T-helper 1 cell treated with Interleukin-12 subunit alpha and Interleukin-12 subunit beta and Interleukin-4 antibody, amounts not matched to agents 30 μg/mL and 1 μg/mL, for 36 hours (primary cell): Measurements from ENCODE around the gene AGPAT2.

Experiments
- H3K27ac Mint-ChIP-seq: one replicate; pipeline ENCODE4 v1.8.0; 2021; ENCODE audit warnings: mild to moderate bottlenecking, mixed read lengths
- H3K27me3 Mint-ChIP-seq: one replicate; pipeline ENCODE4 v1.8.0; 2021; ENCODE audit warnings: low read depth, mixed read lengths
- H3K36me3 Mint-ChIP-seq: one replicate; pipeline ENCODE4 v1.8.0; 2021; ENCODE audit warnings: low read depth, mixed read lengths
- H3K4me1 Mint-ChIP-seq: one replicate; pipeline ENCODE4 v1.8.0; 2021; ENCODE audit warnings: low read depth, mixed read lengths
- H3K4me3 Mint-ChIP-seq: one replicate; pipeline ENCODE4 v1.8.0; 2021; ENCODE audit warnings: mild to moderate bottlenecking, moderate library complexity, mixed read lengths
- H3K9me3 Mint-ChIP-seq: one replicate; pipeline ENCODE4 v1.8.0; 2021; ENCODE audit warnings: mixed read lengths

The AGPAT2 gene

DNA sequence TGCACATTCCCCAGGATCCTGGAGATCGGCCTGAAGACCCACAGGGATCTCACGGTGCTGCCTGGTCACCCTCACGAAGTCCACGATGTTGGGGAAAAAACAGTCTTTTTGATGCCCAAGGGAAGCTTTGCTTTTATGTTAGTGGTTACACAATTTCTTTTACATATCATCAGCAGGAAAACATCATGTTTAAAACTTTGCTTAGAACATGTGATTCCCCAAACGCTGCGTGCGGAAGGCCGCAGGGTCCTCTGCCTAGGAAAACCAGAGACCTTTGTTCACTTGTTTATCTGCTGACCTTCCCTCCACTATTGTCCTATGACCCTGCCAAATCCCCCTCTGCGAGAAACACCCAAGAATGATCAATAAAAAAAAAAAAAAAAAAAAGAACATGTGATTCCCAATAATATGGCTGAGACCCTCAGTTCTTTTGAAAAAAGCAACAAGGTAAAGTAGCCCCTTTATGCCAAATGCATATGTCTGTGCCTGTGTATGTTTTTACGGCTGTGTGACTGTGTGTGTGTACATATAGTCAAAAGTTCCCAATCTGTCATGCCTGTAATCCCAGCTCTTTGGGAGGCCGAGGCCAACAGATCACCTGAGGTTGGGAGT is 11.5 kb upstream of the AGPAT2 start:
- Mint-ChIP-seq H3K36me3 (no peaks in the 10 kb centered on the region), H3K27me3 (peaks cover 21% of the 10 kb centered on the region), H3K4me1 (peaks cover 21% of the 10 kb centered on the region), H3K27ac (no peak overlapping the region), H3K4me3 (peak overlapping the region; percentile 53), H3K9me3 (no peaks in the 10 kb centered on the region)

DNA sequence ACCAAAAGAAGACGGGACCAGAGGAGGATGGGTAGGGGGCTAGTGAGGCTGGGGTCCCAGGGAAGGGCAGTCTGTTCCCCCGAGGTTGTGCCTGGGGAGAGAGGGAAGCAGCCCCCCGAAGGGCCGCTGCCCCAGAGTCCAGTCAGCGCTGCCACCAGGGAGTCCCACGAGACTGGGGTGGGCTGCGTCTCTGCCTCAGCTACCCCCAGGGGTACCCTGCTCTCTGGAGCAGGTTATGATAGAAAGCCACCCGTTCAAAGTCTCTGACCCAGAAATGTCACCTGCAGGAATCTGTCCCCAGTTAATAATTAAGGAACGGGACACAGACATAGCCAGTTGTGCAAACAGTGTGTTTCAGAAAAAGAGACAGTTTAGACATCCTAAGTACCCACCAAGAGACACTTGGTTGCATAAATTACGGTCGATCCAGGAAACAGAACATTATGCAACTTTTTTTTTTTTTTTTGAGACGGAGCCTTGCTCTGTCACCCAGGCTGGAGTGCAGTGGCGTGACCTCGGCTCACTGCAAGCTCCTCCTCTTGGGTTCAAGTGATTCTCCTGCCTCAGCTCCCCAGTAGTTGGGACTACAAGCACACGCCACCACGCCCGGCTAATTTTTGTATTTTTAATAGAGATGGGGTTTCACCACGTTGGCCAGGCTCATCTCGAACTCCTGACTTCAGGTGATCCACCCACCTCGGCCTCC is 10.7 kb upstream of the AGPAT2 start:
- H3K4me1 Mint-ChIP-seq: peaks cover 21% of the 10 kb centered on the region
- no peaks in the 10 kb centered on the region for H3K36me3 Mint-ChIP-seq
- no peak overlapping the region for H3K27ac Mint-ChIP-seq
- peaks cover 21% of the 10 kb centered on the region for H3K27me3 Mint-ChIP-seq
- no peak overlapping the region for H3K4me3 Mint-ChIP-seq
- H3K9me3 Mint-ChIP-seq: no peaks in the 10 kb centered on the region

GRCh38 chr9:136697146-136697820 is 10.0 kb upstream of the AGPAT2 start:
- H3K27me3 Mint-ChIP-seq: peaks cover 20% of the 10 kb centered on the region
- H3K4me3 Mint-ChIP-seq: no peak overlapping the region
- H3K36me3 Mint-ChIP-seq: no peaks in the 10 kb centered on the region
- no peak overlapping the region for H3K27ac Mint-ChIP-seq
- peaks cover 21% of the 10 kb centered on the region for H3K4me1 Mint-ChIP-seq
- no peaks in the 10 kb centered on the region for H3K9me3 Mint-ChIP-seq

DNA sequence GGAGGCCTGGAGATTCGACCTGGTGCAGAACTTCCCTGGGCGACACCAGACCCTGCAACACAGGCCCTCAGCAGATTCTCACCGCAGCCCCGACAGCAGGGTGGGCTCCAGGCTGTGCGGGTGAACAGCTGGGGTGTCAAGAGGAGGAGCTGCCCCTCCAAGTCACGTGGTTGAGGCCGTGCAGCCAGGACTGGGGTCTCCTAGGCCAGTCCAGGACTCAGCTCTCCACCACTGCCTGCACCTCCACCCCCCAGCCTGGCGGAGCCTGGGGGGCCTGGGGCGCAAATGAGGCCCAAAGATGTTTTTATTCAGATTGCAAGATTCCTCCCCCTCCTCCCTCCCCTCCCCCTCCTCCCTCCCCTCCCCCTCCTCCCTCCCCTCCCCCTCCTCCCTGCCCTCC is 9.2 kb upstream of the AGPAT2 start:
- Mint-ChIP-seq H3K4me1 (peaks cover 18% of the 10 kb centered on the region), H3K27ac (no peak overlapping the region), H3K9me3 (no peaks in the 10 kb centered on the region), H3K4me3 (no peak overlapping the region), H3K27me3 (peaks cover 17% of the 10 kb centered on the region), H3K36me3 (no peaks in the 10 kb centered on the region)

GRCh38 chr9:136695955-136696354 is 8.7 kb upstream of the AGPAT2 start:
- no peaks in the 10 kb centered on the region for H3K9me3 Mint-ChIP-seq
- no peak overlapping the region for H3K4me3 Mint-ChIP-seq
- H3K27me3 Mint-ChIP-seq: peaks cover 17% of the 10 kb centered on the region
- peaks cover 13% of the 10 kb centered on the region for H3K4me1 Mint-ChIP-seq
- H3K36me3 Mint-ChIP-seq: no peaks in the 10 kb centered on the region
- no peak overlapping the region for H3K27ac Mint-ChIP-seq

DNA sequence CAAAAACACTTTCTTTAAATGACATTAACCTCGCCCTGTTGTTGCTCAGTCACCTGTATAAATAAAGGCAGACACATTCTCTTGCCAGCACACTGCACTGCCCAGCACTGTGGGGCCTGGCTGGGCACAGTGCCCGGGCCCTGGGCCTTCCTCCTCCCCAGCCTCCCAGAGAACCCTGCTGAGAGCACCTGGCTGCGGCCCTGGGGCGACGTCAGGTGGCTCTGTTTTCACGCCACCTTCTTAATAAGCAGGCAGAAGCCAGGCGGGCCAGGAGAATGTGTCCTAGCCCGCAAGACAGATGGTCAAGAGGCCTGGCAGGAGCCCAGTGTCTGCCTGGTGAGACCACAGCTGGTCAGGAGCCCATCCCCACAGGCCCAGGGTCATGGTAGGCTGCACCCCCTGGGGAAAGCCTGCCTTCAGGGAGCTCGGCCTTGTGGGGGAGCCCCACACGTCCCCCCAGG is 8.2 kb upstream of the AGPAT2 start:
- H3K4me3 Mint-ChIP-seq: no peak overlapping the region
- no peaks in the 10 kb centered on the region for H3K36me3 Mint-ChIP-seq

GRCh38 chr9:136694872-136695247 is 7.6 kb upstream of the AGPAT2 start:
- Mint-ChIP-seq H3K27me3 (peaks cover 14% of the 10 kb centered on the region), H3K36me3 (no peaks in the 10 kb centered on the region), H3K27ac (no peak overlapping the region), H3K4me3 (no peak overlapping the region), H3K9me3 (no peaks in the 10 kb centered on the region), H3K4me1 (peaks cover 8% of the 10 kb centered on the region)

More for the DNA sequence above, 8.2 kb upstream of the AGPAT2 start:
- Mint-ChIP-seq H3K27me3 (peaks cover 17% of the 10 kb centered on the region), H3K9me3 (no peaks in the 10 kb centered on the region), H3K4me1 (peaks cover 12% of the 10 kb centered on the region), H3K27ac (no peak overlapping the region)

GRCh38 chr9:136694163-136694871 is 7.1 kb upstream of the AGPAT2 start:
- Mint-ChIP-seq H3K9me3 (no peaks in the 10 kb centered on the region), H3K36me3 (no peaks in the 10 kb centered on the region), H3K27ac (no peak overlapping the region), H3K4me1 (peaks cover 8% of the 10 kb centered on the region), H3K4me3 (no peak overlapping the region), H3K27me3 (peaks cover 14% of the 10 kb centered on the region)

GRCh38 chr9:136693490-136694162 is 6.4 kb upstream of the AGPAT2 start:
- H3K9me3 Mint-ChIP-seq: no peaks in the 10 kb centered on the region
- H3K4me3 Mint-ChIP-seq: no peak overlapping the region
- peaks cover 7% of the 10 kb centered on the region for H3K4me1 Mint-ChIP-seq
- peaks cover 17% of the 10 kb centered on the region for H3K27me3 Mint-ChIP-seq
- no peak overlapping the region for H3K27ac Mint-ChIP-seq
- no peaks in the 10 kb centered on the region for H3K36me3 Mint-ChIP-seq

GRCh38 chr9:136693135-136693489 is 5.9 kb upstream of the AGPAT2 start:
- peaks cover 6% of the 10 kb centered on the region for H3K4me1 Mint-ChIP-seq
- H3K27me3 Mint-ChIP-seq: peaks cover 14% of the 10 kb centered on the region
- no peaks in the 10 kb centered on the region for H3K36me3 Mint-ChIP-seq
- no peak overlapping the region for H3K4me3 Mint-ChIP-seq
- no peaks in the 10 kb centered on the region for H3K9me3 Mint-ChIP-seq
- no peak overlapping the region for H3K27ac Mint-ChIP-seq

- no peaks in the 10 kb centered on the region for H3K36me3 Mint-ChIP-seq
- H3K4me1 Mint-ChIP-seq: peaks cover 5% of the 10 kb centered on the region
- H3K4me3 Mint-ChIP-seq: no peak overlapping the region
- H3K27me3 Mint-ChIP-seq: peaks cover 12% of the 10 kb centered on the region
- no peaks in the 10 kb centered on the region for H3K9me3 Mint-ChIP-seq
- no peak overlapping the region for H3K27ac Mint-ChIP-seq
Measured at GRCh38 chr9:136692185-136693134, 5.2 kb upstream of the AGPAT2 start.

DNA sequence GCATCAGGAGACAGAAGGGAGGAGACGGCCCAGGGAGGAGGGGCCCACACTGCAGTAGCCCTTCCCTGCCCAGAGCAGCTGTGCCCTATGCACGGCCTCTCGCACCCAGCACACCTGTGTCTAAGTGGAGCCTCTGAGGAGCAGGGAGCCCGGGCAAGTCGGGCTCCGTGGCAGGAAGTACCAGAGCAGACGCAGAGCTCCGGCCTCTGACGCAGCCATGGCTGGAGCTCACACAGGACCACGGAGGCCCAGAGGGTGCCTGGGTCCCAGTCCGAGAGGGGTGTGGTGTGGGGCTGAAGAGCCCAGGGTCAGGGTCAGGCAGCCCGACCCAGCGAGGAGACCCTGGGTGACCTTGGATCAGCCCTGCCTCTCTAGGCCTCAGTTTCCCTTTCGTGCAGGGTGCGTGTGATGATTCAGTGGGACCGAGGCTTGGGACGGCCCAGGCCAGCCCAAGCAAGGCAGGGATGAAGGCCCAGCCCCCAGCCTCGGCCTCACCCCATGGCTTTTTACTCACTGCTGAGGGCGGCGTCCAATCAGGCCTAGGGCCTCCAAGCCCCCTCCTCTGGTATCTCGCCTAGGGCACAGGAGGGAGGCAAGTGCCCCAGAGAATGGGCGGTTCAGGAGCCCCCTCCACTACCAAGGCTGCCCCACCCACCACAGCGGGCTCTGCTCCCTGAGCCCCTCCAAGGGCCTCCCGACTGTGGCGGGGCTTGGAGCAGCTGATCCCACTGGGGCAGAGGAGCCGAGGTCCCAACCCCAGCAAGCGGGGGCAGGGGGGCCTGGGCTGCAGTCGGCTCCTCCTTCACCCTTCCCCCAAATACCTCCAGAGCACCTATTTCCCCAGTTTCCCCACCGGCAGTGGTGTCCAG is 4.3 kb upstream of the AGPAT2 start:
- no peaks in the 10 kb centered on the region for H3K4me1 Mint-ChIP-seq
- H3K4me3 Mint-ChIP-seq: no peak overlapping the region
- no peaks in the 10 kb centered on the region for H3K9me3 Mint-ChIP-seq
- H3K36me3 Mint-ChIP-seq: no peaks in the 10 kb centered on the region
- peaks cover 10% of the 10 kb centered on the region for H3K27me3 Mint-ChIP-seq
- no peak overlapping the region for H3K27ac Mint-ChIP-seq

DNA sequence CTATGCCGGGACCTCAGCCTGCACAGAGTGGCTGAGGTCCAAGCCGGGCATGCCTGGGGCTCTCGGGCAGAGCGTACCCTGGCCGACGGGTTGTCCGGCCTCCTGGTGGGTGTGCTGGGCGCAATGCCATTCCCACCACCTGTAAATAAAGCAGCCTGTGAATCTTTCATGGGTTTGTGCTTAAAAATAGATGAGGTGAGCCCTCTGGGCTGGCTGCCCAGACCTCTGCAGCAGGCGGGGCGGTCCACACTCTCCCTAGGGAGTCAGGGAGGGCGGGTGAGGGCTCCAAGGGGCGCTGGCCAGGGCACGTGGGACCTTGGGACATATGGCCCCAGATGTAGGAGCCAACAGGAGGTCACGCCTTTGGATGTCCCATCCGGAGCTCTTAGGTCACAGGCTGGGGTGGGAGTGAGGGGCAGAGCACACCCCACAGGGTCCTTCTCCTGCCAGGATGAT is 3.6 kb upstream of the AGPAT2 start:
- H3K27me3 Mint-ChIP-seq: peaks cover 10% of the 10 kb centered on the region
- H3K9me3 Mint-ChIP-seq: no peaks in the 10 kb centered on the region
- no peak overlapping the region for H3K4me3 Mint-ChIP-seq
- H3K4me1 Mint-ChIP-seq: no peaks in the 10 kb centered on the region
- H3K36me3 Mint-ChIP-seq: no peaks in the 10 kb centered on the region
- H3K27ac Mint-ChIP-seq: no peak overlapping the region
